ENCODE data around the gene ANKMY1. TPM values are rescaled to one million over a fixed set of nuclear protein-coding genes. Genes with fewer than 3 reads are reported as not detected.

ANKMY1 gene
- total RNA-seq, 2 experiments from 2014 or later, result 25.7 to 26.2 TPM

- ATAC-seq (ENCODE audit: poor library complexity) (no peak), DNase-seq (no peak)
- ChIA-PET POLR2A (no interaction called here), CTCF (no interaction called here)
- TF ChIP-seq CTCF (IDR thresholded peaks at IDR 0.05), result no peak
- Histone ChIP-seq H3K27ac (ENCODE audit: low read depth in 1 of 2, low read length in 2 of 2) (no peak overlapping the region), H3K27me3 (ENCODE audit: control insufficient read depth in 1 of 2, insufficient read depth in 2 of 2, low read length in 2 of 2) (no peaks in the 10 kb centered on the region), H3K4me3 (ENCODE audit: low read length) (no peak overlapping the region), H3K36me3 (ENCODE audit: insufficient read depth, low read length) (peaks cover 18% of the 10 kb centered on the region), H3K4me1 (ENCODE audit: insufficient read depth, low read length) (no peaks in the 10 kb centered on the region), H3K9me3 (ENCODE audit: control insufficient read depth in 1 of 2, insufficient read depth in 1 of 2, low read length in 2 of 2) (no peaks in the 10 kb centered on the region)
- Mint-ChIP-seq H3K36me3 (ENCODE audit: low read depth) (peaks cover 29% of the 10 kb centered on the region), H3K4me3 (no peak overlapping the region), H3K27me3 (no peaks in the 10 kb centered on the region), H3K9me3 (no peaks in the 10 kb centered on the region), H3K4me1 (ENCODE audit: low read depth) (no peaks in the 10 kb centered on the region), H3K27ac (no peak overlapping the region)
- intact Hi-C loops (cut with DNase I, micrococcal nuclease), result no loop called here
Measured at GRCh38 chr2:240503375-240503774, 54.4 kb downstream of the ANKMY1 start.

- DNase-seq (peak in 1 of 14 experiments; percentile 9), ATAC-seq (ENCODE audit: poor library complexity) (no peak)
- no peaks in the 10 kb centered on the region for H3K27me3 ChIP-seq (ENCODE audit: control insufficient read depth in 1 of 2, insufficient read depth in 2 of 2, low read length in 2 of 2)
- Mint-ChIP-seq H3K4me1 (ENCODE audit: low read depth) (no peaks in the 10 kb centered on the region), H3K9me3 (no peaks in the 10 kb centered on the region), H3K27ac (no peak overlapping the region), H3K27me3 (no peaks in the 10 kb centered on the region), H3K4me3 (no peak overlapping the region), H3K36me3 (ENCODE audit: low read depth) (peaks cover 29% of the 10 kb centered on the region)
- TF ChIP-seq CTCF (IDR thresholded peaks at IDR 0.05), result no peak
- H3K27ac ChIP-seq (ENCODE audit: low read depth in 1 of 2, low read length in 2 of 2), result no peak overlapping the region
- intact Hi-C loops (cut with DNase I, micrococcal nuclease), result no loop called here
- H3K9me3 ChIP-seq (ENCODE audit: control insufficient read depth in 1 of 2, insufficient read depth in 1 of 2, low read length in 2 of 2), result no peaks in the 10 kb centered on the region
- no peak overlapping the region for H3K4me3 ChIP-seq (ENCODE audit: low read length)
- H3K36me3 ChIP-seq (ENCODE audit: insufficient read depth, low read length), result peaks cover 24% of the 10 kb centered on the region
- CTCF ChIA-PET, result no interaction called here
- POLR2A ChIA-PET, result no interaction called here
- no peaks in the 10 kb centered on the region for H3K4me1 ChIP-seq (ENCODE audit: insufficient read depth, low read length)
Measured at GRCh38 chr2:240502430-240503121, 55.2 kb downstream of the ANKMY1 start.

DNA sequence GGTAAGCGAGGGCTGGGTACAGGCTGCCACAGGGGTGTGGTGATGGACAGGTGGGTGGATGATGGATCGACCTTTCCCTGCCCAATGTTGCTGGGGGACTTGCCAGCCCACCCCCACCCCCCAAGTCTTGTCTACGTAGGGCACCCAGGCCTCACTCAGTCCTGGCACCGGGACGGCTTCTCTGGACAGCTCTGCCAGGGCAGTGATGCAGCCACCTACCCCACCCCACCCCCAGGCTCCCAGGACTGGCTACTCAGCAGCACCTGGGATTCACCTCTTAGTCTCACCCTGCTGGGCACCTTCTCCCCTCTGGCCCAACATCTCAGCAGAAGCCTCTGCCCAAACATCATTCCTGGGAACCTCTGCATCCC is 55.7 kb downstream of the ANKMY1 start:
- H3K9me3 Mint-ChIP-seq, result no peaks in the 10 kb centered on the region
- H3K36me3 Mint-ChIP-seq (ENCODE audit: low read depth), result peaks cover 33% of the 10 kb centered on the region
- H3K27me3 ChIP-seq (ENCODE audit: control insufficient read depth in 1 of 2, insufficient read depth in 2 of 2, low read length in 2 of 2), result no peaks in the 10 kb centered on the region
- no peak overlapping the region for H3K27ac Mint-ChIP-seq
- TF ChIP-seq CTCF (IDR thresholded peaks at IDR 0.05), result no peak
- no peak for ATAC-seq (ENCODE audit: poor library complexity)
- intact Hi-C loops (cut with DNase I, micrococcal nuclease), result no loop called here
- ChIA-PET POLR2A (no interaction called here), CTCF (no interaction called here)
- no peaks in the 10 kb centered on the region for H3K4me1 Mint-ChIP-seq (ENCODE audit: low read depth)
- H3K4me1 ChIP-seq (ENCODE audit: insufficient read depth, low read length), result no peaks in the 10 kb centered on the region
- H3K27me3 Mint-ChIP-seq, result no peaks in the 10 kb centered on the region
- H3K4me3 Mint-ChIP-seq, result no peak overlapping the region
- H3K9me3 ChIP-seq (ENCODE audit: control insufficient read depth in 1 of 2, insufficient read depth in 1 of 2, low read length in 2 of 2), result no peaks in the 10 kb centered on the region
- H3K36me3 ChIP-seq (ENCODE audit: insufficient read depth, low read length), result peaks cover 29% of the 10 kb centered on the region
- no peak overlapping the region for H3K27ac ChIP-seq (ENCODE audit: low read depth in 1 of 2, low read length in 2 of 2)
- peak in 1 of 14 experiments; percentile 1 for DNase-seq
- no peak overlapping the region for H3K4me3 ChIP-seq (ENCODE audit: low read length)
